Erythroblast (primary cell): ENCODE results near the gene TMEM170B.

Source experiments
- GATA1 ChIP-seq: IDR thresholded peaks from 2 replicates; pipeline ENCODE4 v1.6.1; 2011; ENCODE audit warnings: low read depth, mild to moderate bottlenecking, control low read depth, low read length, moderate library complexity
- POLR2A ChIP-seq: IDR thresholded peaks from 2 replicates; pipeline ENCODE4 v1.6.1; 2011; ENCODE audit warnings: mild to moderate bottlenecking, low read length

- no peak for TF ChIP-seq POLR2A
- TF ChIP-seq GATA1: no peak
These were observed 76.3 kb downstream of the TMEM170B start for GRCh38 chr6:11613858-11614257.
